ENCODE data around the gene ZNF581.

Gene ZNF581

GRCh38 chr19:55635334-55635717, 8.1 kb upstream of the ZNF581 start:
- no peak for DNase-seq

- DNase-seq: no peak
Observed at GRCh38 chr19:55635856-55636440, 7.5 kb upstream of the ZNF581 start.

- DNase-seq: no peak
Observed at GRCh38 chr19:55636723-55637122, 6.7 kb upstream of the ZNF581 start.

GRCh38 chr19:55637534-55637933, 5.9 kb upstream of the ZNF581 start:
- no peak for DNase-seq

GRCh38 chr19:55638864-55639359, 4.5 kb upstream of the ZNF581 start:
- peak; percentile 60 for DNase-seq

GRCh38 chr19:55640043-55640576, 3.3 kb upstream of the ZNF581 start:
- DNase-seq: peak; percentile 85

GRCh38 chr19:55640577-55641425, 2.6 kb upstream of the ZNF581 start, which contains the start of gene ZNF580:
Gene ZNF580, plus strand, starts transcription at chr19:55641002. Its CDS starts 1,507 bp downstream, at chr19:55642509.
- DNase-seq: peak; percentile 85

GRCh38 chr19:55641426-55642152, 1.9 kb upstream of the ZNF581 start:
- DNase-seq: no peak

GRCh38 chr19:55642153-55643002, 1.1 kb upstream of the ZNF581 start:
- peak; percentile 23 for DNase-seq

- DNase-seq: no peak
Observed at GRCh38 chr19:55643887-55644176, 383 bp downstream of the ZNF581 start.

GRCh38 chr19:55644191-55644833, 863 bp downstream of the ZNF581 start:
- DNase-seq: no peak

- DNase-seq: no peak
Observed at GRCh38 chr19:55644842-55645511, 1.5 kb downstream of the ZNF581 start.

- DNase-seq: no peak
Observed at GRCh38 chr19:55645512-55645881, 2.0 kb downstream of the ZNF581 start.

GRCh38 chr19:55646889-55647731, 3.7 kb downstream of the ZNF581 start:
- no peak for DNase-seq

GRCh38 chr19:55647732-55648584, 4.5 kb downstream of the ZNF581 start, which contains the start of gene CCDC106:
Gene CCDC106, plus strand, starts transcription at chr19:55648212. Its CDS starts 835 bp downstream, at chr19:55649047.
- DNase-seq: peak; percentile 92

GRCh38 chr19:55648585-55649267, 5.3 kb downstream of the ZNF581 start:
- DNase-seq: peak; percentile 58

- no peak for DNase-seq
Observed at GRCh38 chr19:55649268-55650125, 6.0 kb downstream of the ZNF581 start.

- DNase-seq: no peak
Observed at GRCh38 chr19:55650126-55650557, 6.7 kb downstream of the ZNF581 start.

Measured in eye (tissue), 1 donor.